Tibial nerve (tissue), 4 donors: ENCODE results near the gene GOPC. TPM values are rescaled to one million over a fixed set of nuclear protein-coding genes. Genes with fewer than 3 reads are reported as not detected.

ENCODE experiments used
- DNase-seq, 2 donors: peaks; one replicate each; pipeline ENCODE4 v3.0.0-alpha.2; 2019; ENCODE audit warnings: low spot score in 2 of 2
- H3K27ac ChIP-seq, 4 donors: fragments of 200-600 bp; sonication (generic) in 3 of 4; one replicate each; pipeline ENCODE4 v1.5.1; 2017 to 2019; ENCODE audit warnings: mild to moderate bottlenecking in 1 of 4
- H3K27me3 ChIP-seq, 2 donors: fragments of 200-600 bp; sonication (generic) in 1 of 2; one replicate each; pipeline versions ENCODE4 v1.5.1 to v1.6.0; 2017 to 2019
- H3K36me3 ChIP-seq, 3 donors: fragments of 200-600 bp; sonication (generic); one replicate each; pipeline ENCODE4 v1.5.1; 2018 to 2019
- H3K4me1 ChIP-seq, 4 donors: fragments of 200-600 bp; sonication (generic) in 3 of 4; one replicate each; pipeline ENCODE4 v1.5.1; 2017 to 2019
- H3K4me3 ChIP-seq, 4 donors: fragments of 200-600 bp; sonication (generic) in 3 of 4; one replicate each; pipeline ENCODE4 v1.5.1; 2017 to 2019; ENCODE audit warnings: mild to moderate bottlenecking in 1 of 4, moderate library complexity in 1 of 4
- H3K9me3 ChIP-seq, 4 donors: fragments of 200-600 bp; sonication (generic) in 3 of 4; one replicate each; pipeline ENCODE4 v1.5.1; 2017 to 2019
- EP300 ChIP-seq, 2 donors: sonication (generic); formaldehyde crosslinking; IDR thresholded peaks; one replicate each; pipeline ENCODE4 v1.6.1; 2017; ENCODE audit warnings: antibody characterized with exemption in 2 of 2, mild to moderate bottlenecking in 1 of 2
- POLR2A ChIP-seq, 2 donors: fragments of 450-650 bp; IDR thresholded peaks; one replicate each; pipeline ENCODE4 v1.6.1; 2017; ENCODE audit warnings: antibody characterized with exemption in 2 of 2, mild to moderate bottlenecking in 2 of 2, moderate library complexity in 2 of 2
- WGBS, 2 donors: methylation state at CpG; one replicate each; pipeline ENCODE4 v1.1.5; 2018; 5-methylcytosine and 5-hydroxymethylcytosine counted together
- total RNA-seq, 4 donors: library from RNA; depleted of rRNA; stranded (reverse); fragments of >200 nt; gene quantifications; one replicate each; pipeline ENCODE4 v1.1.0, GENCODE V29; 2016
- TF ChIP-seq, protein P1 (sequence below), 5 experiments: fragments of 200-600 bp in 3 of 5; fragments of 450-650 bp in 2 of 5; sonication (generic) in 3 of 5; IDR thresholded peaks; one replicate each; pipeline ENCODE4 v1.5.1; 2016 to 2019; ENCODE audit warnings: antibody characterized with exemption in 5 of 5, mild to moderate bottlenecking in 3 of 5, moderate library complexity in 2 of 5

Gene GOPC
- total RNA-seq, 4 donors from 2014 or later = 25.5 to 34.1 (median 31.0) TPM

DNA sequence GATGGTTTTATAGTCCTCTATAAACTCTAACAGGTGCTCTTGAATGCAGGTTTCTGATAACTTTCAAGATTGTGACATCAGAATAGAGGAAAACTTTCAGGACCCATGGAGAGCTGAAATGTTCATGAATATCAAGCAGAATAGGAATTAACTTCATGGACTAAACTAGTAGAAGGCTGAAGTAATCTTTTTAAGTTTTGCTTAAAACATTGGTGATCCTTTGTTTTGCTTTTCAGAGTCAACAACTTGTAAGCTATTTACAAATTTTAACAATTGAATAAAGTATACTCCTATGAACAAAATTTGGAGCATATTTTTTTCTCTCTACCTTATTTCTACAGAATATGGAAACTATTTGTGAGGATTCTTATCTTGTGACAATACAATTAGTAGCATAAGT is 25.2 kb upstream of the GOPC start:
- Histone ChIP-seq H3K27me3 (no peaks in the 10 kb centered on the region), H3K36me3 (no peaks in the 10 kb centered on the region), H3K4me1 (no peaks in the 10 kb centered on the region), H3K4me3 (no peak overlapping the region), H3K9me3 (peaks cover 0 to 21% (median 3%) of the 10 kb centered on the region in 4 donors), H3K27ac (no peak overlapping the region)
- DNase-seq = no peak
- TF ChIP-seq, protein P1, sequence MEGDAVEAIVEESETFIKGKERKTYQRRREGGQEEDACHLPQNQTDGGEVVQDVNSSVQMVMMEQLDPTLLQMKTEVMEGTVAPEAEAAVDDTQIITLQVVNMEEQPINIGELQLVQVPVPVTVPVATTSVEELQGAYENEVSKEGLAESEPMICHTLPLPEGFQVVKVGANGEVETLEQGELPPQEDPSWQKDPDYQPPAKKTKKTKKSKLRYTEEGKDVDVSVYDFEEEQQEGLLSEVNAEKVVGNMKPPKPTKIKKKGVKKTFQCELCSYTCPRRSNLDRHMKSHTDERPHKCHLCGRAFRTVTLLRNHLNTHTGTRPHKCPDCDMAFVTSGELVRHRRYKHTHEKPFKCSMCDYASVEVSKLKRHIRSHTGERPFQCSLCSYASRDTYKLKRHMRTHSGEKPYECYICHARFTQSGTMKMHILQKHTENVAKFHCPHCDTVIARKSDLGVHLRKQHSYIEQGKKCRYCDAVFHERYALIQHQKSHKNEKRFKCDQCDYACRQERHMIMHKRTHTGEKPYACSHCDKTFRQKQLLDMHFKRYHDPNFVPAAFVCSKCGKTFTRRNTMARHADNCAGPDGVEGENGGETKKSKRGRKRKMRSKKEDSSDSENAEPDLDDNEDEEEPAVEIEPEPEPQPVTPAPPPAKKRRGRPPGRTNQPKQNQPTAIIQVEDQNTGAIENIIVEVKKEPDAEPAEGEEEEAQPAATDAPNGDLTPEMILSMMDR (IDR thresholded peaks at IDR 0.05) = no peak
- TF ChIP-seq POLR2A (IDR thresholded peaks at IDR 0.05) = no peak
- TF ChIP-seq EP300 (IDR thresholded peaks at IDR 0.05) = no peak

DNA sequence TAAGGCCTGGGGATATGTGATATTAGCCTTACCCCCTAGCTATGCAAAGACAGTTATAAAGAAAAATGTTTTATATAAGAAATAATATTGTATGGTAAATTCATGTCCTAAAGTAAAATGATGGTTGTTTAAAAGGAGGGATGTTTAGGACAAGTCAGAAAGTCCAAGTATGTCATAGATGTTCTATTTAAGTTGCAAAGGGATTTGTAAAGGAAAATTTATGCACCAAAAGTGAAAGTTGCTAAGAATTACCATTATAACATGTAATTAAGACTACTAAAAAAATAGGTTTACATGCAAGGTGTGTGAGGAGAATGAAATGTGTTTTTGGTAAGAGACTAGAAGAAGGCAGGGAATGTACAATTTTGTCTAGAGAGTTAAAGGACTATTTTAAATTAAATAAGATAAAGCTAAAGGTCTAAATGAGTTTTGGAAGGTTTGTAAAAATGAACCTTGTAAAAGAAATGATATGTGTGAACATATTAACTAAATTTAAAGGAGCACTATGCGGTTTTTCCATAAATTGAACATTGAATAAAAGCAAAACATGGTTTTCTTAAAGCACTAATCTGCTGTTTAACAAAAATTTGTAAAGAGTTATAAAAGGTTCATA is 22.7 kb upstream of the GOPC start:
- Histone ChIP-seq H3K4me1 (no peaks in the 10 kb centered on the region), H3K4me3 (no peak overlapping the region), H3K27me3 (no peaks in the 10 kb centered on the region), H3K9me3 (peaks cover 0 to 21% (median 3%) of the 10 kb centered on the region in 4 donors), H3K36me3 (no peaks in the 10 kb centered on the region), H3K27ac (no peak overlapping the region)
- DNase-seq = no peak
- TF ChIP-seq POLR2A (IDR thresholded peaks at IDR 0.05) (no peak), EP300 (IDR thresholded peaks at IDR 0.05) (no peak)
- TF ChIP-seq, protein P1 (IDR thresholded peaks at IDR 0.05) = no peak
- WGBS, 2 donors = 87 to 90% methylated on average over 1 of the region's 1 CpG

DNA sequence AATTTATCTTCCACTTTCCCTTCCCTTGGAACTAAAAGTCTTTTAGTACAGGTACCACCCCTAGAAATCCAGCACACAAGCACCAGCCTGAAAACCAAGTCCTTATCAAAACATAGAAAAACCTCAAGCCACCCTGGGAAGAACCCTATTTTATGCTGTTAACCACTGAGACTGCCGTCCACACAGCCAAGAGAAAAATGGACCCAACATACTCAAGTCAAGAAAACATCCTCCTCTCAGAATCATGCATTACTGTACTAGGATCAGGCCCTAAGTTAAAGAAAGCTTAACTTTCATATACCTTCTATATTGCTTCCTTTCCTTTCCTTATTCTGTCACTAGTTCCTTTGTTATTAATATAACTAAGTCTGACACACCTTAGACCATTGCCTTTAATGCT is 16.9 kb upstream of the GOPC start:
- no peaks in the 10 kb centered on the region for H3K27me3 ChIP-seq
- TF ChIP-seq POLR2A (IDR thresholded peaks at IDR 0.05) = no peak
- TF ChIP-seq EP300 (IDR thresholded peaks at IDR 0.05) = no peak
- TF ChIP-seq, protein P1 (IDR thresholded peaks at IDR 0.05) = no peak
- no peaks in the 10 kb centered on the region for H3K9me3 ChIP-seq
- no peak overlapping the region for H3K27ac ChIP-seq
- DNase-seq = no peak
- no peaks in the 10 kb centered on the region for H3K4me1 ChIP-seq
- no peak overlapping the region for H3K4me3 ChIP-seq
- no peaks in the 10 kb centered on the region for H3K36me3 ChIP-seq
- WGBS, 2 donors = 88 to 93% methylated on average over 1 of the region's 1 CpG

DNA sequence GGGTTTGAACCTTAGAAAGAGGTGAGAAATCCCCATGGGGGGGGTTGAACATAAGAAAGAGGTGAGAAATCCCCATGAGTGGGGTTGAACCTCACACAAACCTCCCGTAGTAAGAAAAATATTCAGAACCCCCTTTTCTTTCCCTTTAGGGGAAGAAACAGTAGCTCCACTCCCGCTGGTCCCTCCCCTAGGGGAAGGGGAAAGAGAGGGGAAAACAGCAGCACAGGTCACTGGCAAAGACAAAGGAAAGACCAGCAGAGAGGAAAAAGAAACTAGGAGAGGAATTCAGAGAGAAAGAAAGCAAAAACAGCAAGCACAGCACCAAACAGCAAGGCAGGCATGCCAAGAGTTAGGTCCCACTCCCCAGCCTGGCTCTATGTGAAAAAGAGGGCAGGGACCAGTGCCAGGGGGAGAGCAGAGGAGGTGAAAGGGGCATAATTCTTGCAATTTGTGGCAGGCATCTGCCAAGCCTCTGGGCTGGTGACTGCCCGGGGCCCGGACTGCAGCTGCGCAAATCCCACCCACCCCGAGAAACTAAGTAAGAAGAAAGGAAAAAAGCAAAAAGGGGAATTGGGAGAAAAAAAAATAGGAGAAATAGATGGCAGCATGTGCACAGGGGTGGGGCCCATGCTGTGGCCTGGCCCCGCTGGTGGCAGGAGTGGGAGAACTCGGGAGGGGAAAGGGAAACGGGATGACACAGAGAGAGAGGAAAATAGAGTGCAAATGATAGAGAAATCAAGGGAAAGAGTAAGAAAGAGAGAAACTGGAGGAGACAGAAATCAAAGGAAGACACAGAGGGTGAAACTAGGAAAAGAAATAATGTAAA is 15.1 kb upstream of the GOPC start:
- no peaks in the 10 kb centered on the region for H3K4me1 ChIP-seq
- H3K27ac ChIP-seq = no peak overlapping the region
- no peaks in the 10 kb centered on the region for H3K27me3 ChIP-seq
- H3K9me3 ChIP-seq = no peaks in the 10 kb centered on the region
- no peak overlapping the region for H3K4me3 ChIP-seq
- no peaks in the 10 kb centered on the region for H3K36me3 ChIP-seq
- WGBS, 2 donors = 65 to 66% methylated on average over 9 of the region's 9 CpGs
- DNase-seq = no peak
- no peak for TF ChIP-seq POLR2A (IDR thresholded peaks at IDR 0.05)
- TF ChIP-seq, protein P1 (IDR thresholded peaks at IDR 0.05) = no peak
- no peak for TF ChIP-seq EP300 (IDR thresholded peaks at IDR 0.05)
